HG03558 (cell line): ENCODE data around the gene ANKRD13D.

Source experiments
- ATAC-seq: cut with Tn5 transposase; IDR thresholded peaks from one replicate; pipeline ENCODE4 v1.9.1; 2021; ENCODE audit warnings: moderate number of reproducible peaks; ENCODE audit not compliant: unreplicated experiment; ENCODE audit errors: extremely low read depth

Gene ANKRD13D

GRCh38 chr11:67284811-67285540, 4.1 kb upstream of the ANKRD13D start:
- no peak for ATAC-seq

GRCh38 chr11:67285541-67286498, 3.3 kb upstream of the ANKRD13D start:
- no peak for ATAC-seq

- no peak for ATAC-seq
Observed at GRCh38 chr11:67286621-67287333, 2.3 kb upstream of the ANKRD13D start.

- no peak for ATAC-seq
Observed at GRCh38 chr11:67287355-67288197, 1.5 kb upstream of the ANKRD13D start.

GRCh38 chr11:67288198-67288451, 978 bp upstream of the ANKRD13D start:
- no peak for ATAC-seq

GRCh38 chr11:67288452-67289225, 464 bp upstream of the ANKRD13D start:
- ATAC-seq, result peak; percentile 34

- no peak for ATAC-seq
Observed at GRCh38 chr11:67289651-67290479, 762 bp downstream of the ANKRD13D start.

GRCh38 chr11:67290801-67291200, 1.7 kb downstream of the ANKRD13D start:
- ATAC-seq, result no peak

GRCh38 chr11:67291481-67292381, 2.6 kb downstream of the ANKRD13D start:
- no peak for ATAC-seq

- no peak for ATAC-seq
Observed at GRCh38 chr11:67292671-67293070, 3.6 kb downstream of the ANKRD13D start.

GRCh38 chr11:67293090-67293489, 4.0 kb downstream of the ANKRD13D start:
- ATAC-seq, result no peak

- ATAC-seq, result no peak
Observed at GRCh38 chr11:67295846-67296245, 6.7 kb downstream of the ANKRD13D start.

- no peak for ATAC-seq
Observed at GRCh38 chr11:67298786-67299185, 9.7 kb downstream of the ANKRD13D start.

GRCh38 chr11:67299471-67300191, 10.5 kb downstream of the ANKRD13D start:
- no peak for ATAC-seq

- no peak for ATAC-seq
Observed at GRCh38 chr11:67300256-67300755, 11.2 kb downstream of the ANKRD13D start.

GRCh38 chr11:67300756-67301312, 11.7 kb downstream of the ANKRD13D start:
- ATAC-seq, result no peak
